ENCODE measurements around the gene TRABD2A.

- no peak for TF ChIP-seq CTCF (IDR thresholded peaks at IDR 0.05; ENCODE audit: insufficient read depth, low read length, poor library complexity, severe bottlenecking)
- no peak for TF ChIP-seq EZH2phosphoT487 (conservative IDR thresholded peaks at IDR 0.05; ENCODE audit: low read length)
These were observed 1.1 kb downstream of the TRABD2A start for GRCh38 chr2:84879584-84880394.
